Measurements from ENCODE around the gene ZNF207. TPM values are rescaled to one million over a fixed set of nuclear protein-coding genes. Genes with fewer than 3 reads are reported as not detected.

ZNF207 gene
- total and polyA plus RNA-seq, 2 of the 8 experiments (the other 6 are each of a cell fraction or from before 2014, with no cell fraction given), result 268 to 286 TPM

- no peak overlapping the region for H3K4me3 ChIP-seq (ENCODE audit: extremely low read depth in 1 of 4, insufficient read depth in 2 of 4, low read depth in 3 of 4, low read length in 4 of 4)
- no peak for FAIRE-seq
Measured at GRCh38 chr17:32382526-32383223, 32.7 kb downstream of the ZNF207 start.

More at GRCh38 chr17:32382526-32383223, 32.7 kb downstream of the ZNF207 start:
- no peak overlapping the region for H2BK12ac ChIP-seq (ENCODE audit: low read depth, low read length)
- H3K9ac ChIP-seq (replicated peaks in 1 of 4; ENCODE audit: extremely low read depth in 1 of 4, low read depth in 3 of 4, low read length in 3 of 4), result no peak overlapping the region
- WGBS, 2 experiments (ENCODE audit: extremely low coverage in 1 of 2, insufficient coverage in 1 of 2, insufficient read length in 1 of 2, insufficient replicate concordance in 2 of 2, low coverage in 1 of 2, low lambda C conversion rate in 2 of 2, missing lambda C conversion rate in 1 of 2), result 90 to 100% methylated on average over 1 to 5 of the region's 5 CpGs
- POLR2A ChIA-PET (ENCODE audit: partially characterized antibody), result no interaction called here
- no peak overlapping the region for H4K5ac ChIP-seq (ENCODE audit: insufficient read length, low read depth, low read length)
- no peaks in the 10 kb centered on the region for H4K20me1 ChIP-seq (replicated peaks in 1 of 2; ENCODE audit: control insufficient read depth in 1 of 2, insufficient read depth in 2 of 2, low read length in 2 of 2)
- no peak for TF ChIP-seq TCF12 (IDR thresholded peaks at IDR 0.05; ENCODE audit: low read depth, low read length)
- TF ChIP-seq CHD1 (IDR thresholded peaks at IDR 0.05; ENCODE audit: low read depth, low read length), result no peak
- TF ChIP-seq FOSL1 (IDR thresholded peaks at IDR 0.05; ENCODE audit: insufficient read depth, low read depth, low read length), result no peak
- TF ChIP-seq POLR2AphosphoS5 (IDR thresholded peaks at IDR 0.05; ENCODE audit: low read depth, low read length), result peak; percentile 48
- TF ChIP-seq MAX (IDR thresholded peaks at IDR 0.05), result no peak
- no peak for TF ChIP-seq SIX5 (IDR thresholded peaks at IDR 0.05; ENCODE audit: low read depth, low read length)
- no peak overlapping the region for H2AFZ ChIP-seq (ENCODE audit: low read length)
- H3K4me1 ChIP-seq (replicated peaks in 1 of 4; ENCODE audit: control insufficient read depth in 3 of 4, insufficient read depth in 4 of 4, low read length in 3 of 4), result no peaks in the 10 kb centered on the region
- H3K27ac ChIP-seq (ENCODE audit: low read depth, low read length), result no peak overlapping the region
- no peaks in the 10 kb centered on the region for H3K27me3 ChIP-seq (replicated peaks in 1 of 4; ENCODE audit: control insufficient read depth in 3 of 4, extremely low read depth in 1 of 4, insufficient read depth in 3 of 4, low read length in 3 of 4)
- H2BK120ac ChIP-seq (replicated peaks; ENCODE audit: low read depth, low read length), result no peak overlapping the region
- no peak overlapping the region for H2BK20ac ChIP-seq (ENCODE audit: low read length)
- H2BK5ac ChIP-seq (ENCODE audit: low read depth, low read length), result no peak overlapping the region
- H2BK15ac ChIP-seq (ENCODE audit: low read length), result no peak overlapping the region
- H3K18ac ChIP-seq (ENCODE audit: extremely low read depth, low read length), result no peak overlapping the region
- H3K4me2 ChIP-seq (ENCODE audit: insufficient read depth in 1 of 2, low read depth in 2 of 2, low read length in 2 of 2), result no peak overlapping the region
- no peaks in the 10 kb centered on the region for H3K23me2 ChIP-seq (ENCODE audit: low read depth, low read length)
- H2AK5ac ChIP-seq (ENCODE audit: low read depth, low read length), result no peak overlapping the region
- DNase-seq (ENCODE audit: low read depth in 1 of 2, low spot score in 2 of 2), result no peak
- H4K8ac ChIP-seq (ENCODE audit: extremely low read depth, insufficient read depth, low read length), result no peak overlapping the region
- H3K23ac ChIP-seq (ENCODE audit: insufficient read length), result no peak overlapping the region
- no peaks in the 10 kb centered on the region for H3K79me2 ChIP-seq (ENCODE audit: control insufficient read depth in 1 of 2, insufficient read depth in 2 of 2, low read length in 2 of 2)
- H3K4ac ChIP-seq (replicated peaks; ENCODE audit: insufficient read length, low read depth, low read length), result no peak overlapping the region
- no peak overlapping the region for H3K14ac ChIP-seq (ENCODE audit: insufficient read length)
- H3K79me1 ChIP-seq (ENCODE audit: low read depth, low read length), result no peaks in the 10 kb centered on the region
- CTCF ChIA-PET (ENCODE audit: partially characterized antibody), result no interaction called here
- no peak overlapping the region for H3K56ac ChIP-seq (replicated peaks; ENCODE audit: insufficient read length, low read depth, low read length)
- H3K36me3 ChIP-seq (ENCODE audit: control insufficient read depth in 2 of 4, insufficient read depth in 4 of 4, low read length in 3 of 4), result peaks cover 0 to 46% (median 11%) of the 10 kb centered on the region in 4 experiments; a peak in 6 of 8 replicates
- no peak overlapping the region for H4K91ac ChIP-seq (replicated peaks; ENCODE audit: insufficient read length, low read length)
- no peaks in the 10 kb centered on the region for H3K9me3 ChIP-seq (ENCODE audit: insufficient read depth in 2 of 2, low read depth in 1 of 2, low read length in 1 of 2)
